ENCODE results near the gene SMARCD3.

Gene SMARCD3

GRCh38 chr7:151251328-151251688 is 2.8 kb upstream of the SMARCD3 start:
- peak overlapping the region; percentile 42 to 69 (median 66) for H3K4me3 ChIP-seq (ENCODE audit: low read depth in 1 of 5, low read length in 5 of 5)
- no peaks in the 10 kb centered on the region for H3K9me3 ChIP-seq (ENCODE audit: control insufficient read depth in 5 of 5, low read length in 5 of 5)
- peak overlapping the region; percentile 30 for H3K27ac ChIP-seq (ENCODE audit: low read depth, low read length)
- peaks cover 0 to 8% (median 0%) of the 10 kb centered on the region in 5 donors for H3K27me3 ChIP-seq (ENCODE audit: control insufficient read depth in 5 of 5, insufficient read depth in 4 of 5, low read length in 5 of 5)
- H3K4me1 ChIP-seq (ENCODE audit: control insufficient read depth in 5 of 5, insufficient read depth in 5 of 5, low read length in 5 of 5): peaks cover 6 to 66% (median 59%) of the 10 kb centered on the region in 5 donors
- H3K9ac ChIP-seq (ENCODE audit: low read length in 5 of 5): peak overlapping the region in 3 of 5 donors; percentile 53 to 64 (median 61)
- no peaks in the 10 kb centered on the region for H3K36me3 ChIP-seq (ENCODE audit: control insufficient read depth in 5 of 5, insufficient read depth in 5 of 5, low read length in 5 of 5)

DNA sequence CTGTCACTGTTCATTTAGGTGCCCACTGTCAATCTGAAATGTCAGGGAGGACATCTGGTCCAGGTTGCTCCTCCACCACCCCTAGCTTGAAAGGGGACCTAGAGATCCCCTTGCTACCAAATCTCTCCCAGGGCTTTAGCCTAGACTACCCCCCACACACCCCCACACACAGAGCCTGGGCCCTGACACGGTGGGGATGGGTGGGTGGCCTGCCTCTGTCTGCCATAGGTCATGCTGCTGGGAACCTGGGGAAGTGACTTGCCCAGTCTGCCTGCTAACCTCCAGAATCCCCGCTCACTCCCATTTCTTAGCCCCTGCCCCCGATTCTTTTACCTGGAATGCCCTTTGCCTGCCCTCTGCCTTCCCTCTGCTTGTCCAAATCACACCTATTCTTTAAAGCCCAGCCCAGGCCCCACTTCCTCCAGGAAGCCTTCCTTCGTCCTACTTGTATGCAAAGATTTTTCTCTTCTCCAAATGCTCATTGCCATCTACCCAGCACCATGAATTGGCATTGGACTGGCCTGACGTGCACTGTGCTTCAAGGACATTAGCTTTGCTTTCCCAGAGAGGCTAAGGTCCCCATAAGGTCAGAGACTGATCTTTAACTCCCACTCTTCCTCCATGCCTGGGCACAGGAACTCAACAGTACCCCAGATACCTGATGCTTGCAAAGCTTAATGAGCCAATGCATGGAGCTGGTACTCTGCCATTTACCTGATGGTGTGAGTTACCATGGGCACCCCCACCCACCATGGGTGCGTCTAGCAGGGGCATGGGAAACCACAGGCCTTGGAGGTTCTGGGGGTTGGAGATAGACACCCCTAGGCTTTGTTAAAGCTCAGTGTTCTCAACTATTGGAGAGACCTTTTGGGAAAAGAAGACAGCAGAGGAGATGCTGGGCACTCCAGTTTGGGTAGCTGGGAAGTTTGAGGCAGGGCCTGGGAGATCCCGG is 2.0 kb upstream of the SMARCD3 start:
- peak overlapping the region in 4 of 5 donors; percentile 22 to 68 (median 60) for H3K4me3 ChIP-seq (ENCODE audit: low read depth in 1 of 5, low read length in 5 of 5)
- peaks cover 0 to 16% (median 0%) of the 10 kb centered on the region in 5 donors for H3K27me3 ChIP-seq (ENCODE audit: control insufficient read depth in 5 of 5, insufficient read depth in 4 of 5, low read length in 5 of 5)

GRCh38 chr7:151249732-151250072 is 1.2 kb upstream of the SMARCD3 start:
- peak overlapping the region in 2 of 5 donors; percentile 31 to 45 for H3K9ac ChIP-seq (ENCODE audit: low read length in 5 of 5)
- H3K9me3 ChIP-seq (ENCODE audit: control insufficient read depth in 5 of 5, low read length in 5 of 5): no peaks in the 10 kb centered on the region
- peak overlapping the region; percentile 72 for H3K27ac ChIP-seq (ENCODE audit: low read depth, low read length)
- no peaks in the 10 kb centered on the region for H3K36me3 ChIP-seq (ENCODE audit: control insufficient read depth in 5 of 5, insufficient read depth in 5 of 5, low read length in 5 of 5)
- H3K4me3 ChIP-seq (ENCODE audit: low read depth in 1 of 5, low read length in 5 of 5): peak overlapping the region in 4 of 5 donors; percentile 22 to 63 (median 57)
- peaks cover 0 to 17% (median 3%) of the 10 kb centered on the region in 5 donors for H3K27me3 ChIP-seq (ENCODE audit: control insufficient read depth in 5 of 5, insufficient read depth in 4 of 5, low read length in 5 of 5)
- H3K4me1 ChIP-seq (ENCODE audit: control insufficient read depth in 5 of 5, insufficient read depth in 5 of 5, low read length in 5 of 5): peaks cover 6 to 79% (median 73%) of the 10 kb centered on the region in 5 donors

More for the DNA sequence above, 2.0 kb upstream of the SMARCD3 start:
- H3K9me3 ChIP-seq (ENCODE audit: control insufficient read depth in 5 of 5, low read length in 5 of 5): no peaks in the 10 kb centered on the region
- peak overlapping the region in 2 of 5 donors; percentile 31 to 45 for H3K9ac ChIP-seq (ENCODE audit: low read length in 5 of 5)
- H3K4me1 ChIP-seq (ENCODE audit: control insufficient read depth in 5 of 5, insufficient read depth in 5 of 5, low read length in 5 of 5): peaks cover 6 to 73% (median 67%) of the 10 kb centered on the region in 5 donors
- H3K36me3 ChIP-seq (ENCODE audit: control insufficient read depth in 5 of 5, insufficient read depth in 5 of 5, low read length in 5 of 5): no peaks in the 10 kb centered on the region
- H3K27ac ChIP-seq (ENCODE audit: low read depth, low read length): no peak overlapping the region

GRCh38 chr7:151249034-151249731 is 689 bp upstream of the SMARCD3 start:
- Histone ChIP-seq H3K36me3 (ENCODE audit: control insufficient read depth in 5 of 5, insufficient read depth in 5 of 5, low read length in 5 of 5) (no peaks in the 10 kb centered on the region), H3K27me3 (ENCODE audit: control insufficient read depth in 5 of 5, insufficient read depth in 4 of 5, low read length in 5 of 5) (peaks cover 0 to 18% (median 6%) of the 10 kb centered on the region in 5 donors), H3K4me3 (ENCODE audit: low read depth in 1 of 5, low read length in 5 of 5) (peak overlapping the region in 4 of 5 donors; percentile 59 to 65 (median 64))

DNA sequence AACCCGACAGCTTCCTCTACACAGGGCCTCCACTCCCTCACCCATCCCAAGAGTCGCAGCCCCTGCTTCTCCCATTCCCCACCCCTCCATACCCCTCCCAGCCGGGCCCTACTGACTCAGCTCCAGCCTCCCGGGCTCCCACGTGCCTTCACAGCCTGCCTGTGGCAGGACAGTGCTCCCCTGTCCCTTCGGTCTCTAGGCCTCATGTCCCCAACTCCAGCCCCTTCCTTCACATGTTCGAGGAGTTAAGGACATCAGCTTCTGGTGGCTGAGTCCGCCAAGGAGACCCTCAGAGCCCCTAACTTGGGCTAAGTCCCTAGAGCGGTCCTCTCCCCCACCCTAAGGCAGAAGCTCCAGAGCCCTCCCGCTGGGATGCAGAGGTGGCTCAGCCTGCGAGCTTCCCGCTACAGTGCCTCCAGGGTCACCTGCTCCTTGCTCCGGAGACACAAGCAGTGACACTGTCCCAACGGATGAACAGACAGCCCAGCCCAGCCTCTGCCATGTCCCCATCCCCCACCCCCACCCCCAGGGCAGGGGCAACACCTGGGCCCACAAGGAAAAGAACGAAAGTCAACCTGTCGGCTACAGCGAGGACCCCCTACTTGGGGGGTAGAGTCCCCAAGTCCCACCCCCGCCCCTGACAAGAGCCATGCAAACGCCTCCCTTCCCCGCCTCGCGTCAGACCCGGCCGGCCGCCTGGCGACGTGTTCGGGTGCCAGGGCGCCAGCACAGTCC is 716 bp downstream of the SMARCD3 start:
- H3K27me3 ChIP-seq (ENCODE audit: control insufficient read depth in 5 of 5, insufficient read depth in 4 of 5, low read length in 5 of 5): peaks cover 0 to 17% (median 11%) of the 10 kb centered on the region in 5 donors
- peak overlapping the region; percentile 10 to 76 (median 59) for H3K9ac ChIP-seq (ENCODE audit: low read length in 5 of 5)
- H3K27ac ChIP-seq (ENCODE audit: low read depth, low read length): peak overlapping the region; percentile 46
- peak overlapping the region; percentile 59 to 68 (median 62) for H3K4me3 ChIP-seq (ENCODE audit: low read depth in 1 of 5, low read length in 5 of 5)
- H3K36me3 ChIP-seq (ENCODE audit: control insufficient read depth in 5 of 5, insufficient read depth in 5 of 5, low read length in 5 of 5): no peaks in the 10 kb centered on the region
- H3K4me1 ChIP-seq (ENCODE audit: control insufficient read depth in 5 of 5, insufficient read depth in 5 of 5, low read length in 5 of 5): peaks cover 6 to 91% (median 72%) of the 10 kb centered on the region in 5 donors
- no peaks in the 10 kb centered on the region for H3K9me3 ChIP-seq (ENCODE audit: control insufficient read depth in 5 of 5, low read length in 5 of 5)

More at GRCh38 chr7:151249034-151249731, 689 bp upstream of the SMARCD3 start:
- peaks cover 6 to 84% (median 75%) of the 10 kb centered on the region in 5 donors for H3K4me1 ChIP-seq (ENCODE audit: control insufficient read depth in 5 of 5, insufficient read depth in 5 of 5, low read length in 5 of 5)
- H3K9ac ChIP-seq (ENCODE audit: low read length in 5 of 5): peak overlapping the region in 3 of 5 donors; percentile 4 to 71 (median 69)
- peak overlapping the region; percentile 72 for H3K27ac ChIP-seq (ENCODE audit: low read depth, low read length)
- H3K9me3 ChIP-seq (ENCODE audit: control insufficient read depth in 5 of 5, low read length in 5 of 5): no peaks in the 10 kb centered on the region

- peak overlapping the region in 3 of 5 donors; percentile 59 to 68 (median 62) for H3K4me3 ChIP-seq (ENCODE audit: low read depth in 1 of 5, low read length in 5 of 5)
- peaks cover 0 to 17% (median 11%) of the 10 kb centered on the region in 5 donors for H3K27me3 ChIP-seq (ENCODE audit: control insufficient read depth in 5 of 5, insufficient read depth in 4 of 5, low read length in 5 of 5)
- no peak overlapping the region for H3K27ac ChIP-seq (ENCODE audit: low read depth, low read length)
- no peaks in the 10 kb centered on the region for H3K9me3 ChIP-seq (ENCODE audit: control insufficient read depth in 5 of 5, low read length in 5 of 5)
- peaks cover 0 to 3% (median 0%) of the 10 kb centered on the region in 5 donors for H3K36me3 ChIP-seq (ENCODE audit: control insufficient read depth in 5 of 5, insufficient read depth in 5 of 5, low read length in 5 of 5)
- H3K9ac ChIP-seq (ENCODE audit: low read length in 5 of 5): peak overlapping the region in 4 of 5 donors; percentile 8 to 71 (median 21)
- peaks cover 6 to 84% (median 64%) of the 10 kb centered on the region in 5 donors for H3K4me1 ChIP-seq (ENCODE audit: control insufficient read depth in 5 of 5, insufficient read depth in 5 of 5, low read length in 5 of 5)
Observed at GRCh38 chr7:151246851-151247580, 1.5 kb downstream of the SMARCD3 start.

GRCh38 chr7:151246102-151246850 is 2.2 kb downstream of the SMARCD3 start:
- H3K36me3 ChIP-seq (ENCODE audit: control insufficient read depth in 5 of 5, insufficient read depth in 5 of 5, low read length in 5 of 5): peaks cover 0 to 10% (median 6%) of the 10 kb centered on the region in 5 donors
- H3K4me1 ChIP-seq (ENCODE audit: control insufficient read depth in 5 of 5, insufficient read depth in 5 of 5, low read length in 5 of 5): peaks cover 6 to 78% (median 61%) of the 10 kb centered on the region in 5 donors
- peak overlapping the region in 3 of 5 donors; percentile 17 to 62 (median 59) for H3K4me3 ChIP-seq (ENCODE audit: low read depth in 1 of 5, low read length in 5 of 5)
- no peak overlapping the region for H3K27ac ChIP-seq (ENCODE audit: low read depth, low read length)
- H3K27me3 ChIP-seq (ENCODE audit: control insufficient read depth in 5 of 5, insufficient read depth in 4 of 5, low read length in 5 of 5): peaks cover 0 to 17% (median 11%) of the 10 kb centered on the region in 5 donors
- H3K9ac ChIP-seq (ENCODE audit: low read length in 5 of 5): no peak overlapping the region
- no peaks in the 10 kb centered on the region for H3K9me3 ChIP-seq (ENCODE audit: control insufficient read depth in 5 of 5, low read length in 5 of 5)

GRCh38 chr7:151245360-151246101 is 3.0 kb downstream of the SMARCD3 start:
- no peak overlapping the region for H3K27ac ChIP-seq (ENCODE audit: low read depth, low read length)
- peak overlapping the region in 1 of 5 donors; percentile 25 for H3K9ac ChIP-seq (ENCODE audit: low read length in 5 of 5)

More at GRCh38 chr7:151245360-151246101, 3.0 kb downstream of the SMARCD3 start:
- peaks cover 0 to 17% (median 11%) of the 10 kb centered on the region in 5 donors for H3K27me3 ChIP-seq (ENCODE audit: control insufficient read depth in 5 of 5, insufficient read depth in 4 of 5, low read length in 5 of 5)
- H3K9me3 ChIP-seq (ENCODE audit: control insufficient read depth in 5 of 5, low read length in 5 of 5): no peaks in the 10 kb centered on the region
- peaks cover 3 to 71% (median 54%) of the 10 kb centered on the region in 5 donors for H3K4me1 ChIP-seq (ENCODE audit: control insufficient read depth in 5 of 5, insufficient read depth in 5 of 5, low read length in 5 of 5)
- peak overlapping the region in 4 of 5 donors; percentile 17 to 38 (median 28) for H3K4me3 ChIP-seq (ENCODE audit: low read depth in 1 of 5, low read length in 5 of 5)
- H3K36me3 ChIP-seq (ENCODE audit: control insufficient read depth in 5 of 5, insufficient read depth in 5 of 5, low read length in 5 of 5): peaks cover 0 to 13% (median 10%) of the 10 kb centered on the region in 5 donors
